Lung (tissue), 12 donors: ENCODE results near the gene GPS1. TPM values are rescaled to one million over a fixed set of nuclear protein-coding genes. Genes with fewer than 3 reads are reported as not detected.

Experiments
- ATAC-seq: fragments of 200-7000 bp; cut with Tn5 transposase; one replicate; pipeline ENCODE4 v1.9.1; 2020; ENCODE audit warnings: moderate number of reproducible peaks; ENCODE audit not compliant: insufficient read depth, low FRiP score
- DNase-seq, 3 donors: peaks; one replicate each; pipeline ENCODE4 v3.0.0-alpha.2; 2013 to 2017
- H3K27ac ChIP-seq, 2 donors: one replicate each; pipeline ENCODE4 v1.5.1; 2013; ENCODE audit warnings: mild to moderate bottlenecking in 2 of 2, moderate library complexity in 2 of 2, control low read depth in 1 of 2, inconsistent platforms in 1 of 2, low read depth in 1 of 2, low read length in 1 of 2
- H3K27me3 ChIP-seq, 3 donors: one replicate each; pipeline ENCODE4 v1.5.1; 2013; ENCODE audit warnings: low read length in 2 of 3; ENCODE audit not compliant: control insufficient read depth in 3 of 3, insufficient read depth in 3 of 3
- H3K36me3 ChIP-seq, 4 donors: one replicate each; pipeline ENCODE4 v1.5.1; 2013; ENCODE audit warnings: low read length in 4 of 4, mild to moderate bottlenecking in 1 of 4, moderate library complexity in 1 of 4; ENCODE audit not compliant: control insufficient read depth in 4 of 4, insufficient read depth in 4 of 4
- H3K4me1 ChIP-seq, 5 donors: one replicate each; pipeline ENCODE4 v1.5.1; 2013; ENCODE audit warnings: low read length in 5 of 5, mild to moderate bottlenecking in 2 of 5, moderate library complexity in 1 of 5; ENCODE audit not compliant: control insufficient read depth in 5 of 5, insufficient read depth in 5 of 5
- H3K4me3 ChIP-seq: one replicate; pipeline ENCODE4 v1.5.1; 2013; ENCODE audit warnings: mild to moderate bottlenecking, control low read depth, moderate library complexity
- H3K9ac ChIP-seq, 2 donors: one replicate each; pipeline ENCODE4 v1.5.1; 2013; ENCODE audit warnings: low read length in 2 of 2, control low read depth in 1 of 2; ENCODE audit not compliant: insufficient read depth in 1 of 2
- H3K9me3 ChIP-seq, 4 donors: one replicate each; pipeline ENCODE4 v1.5.1; 2013; ENCODE audit warnings: low read length in 3 of 4, mild to moderate bottlenecking in 1 of 4, moderate library complexity in 1 of 4; ENCODE audit not compliant: control insufficient read depth in 4 of 4, insufficient read depth in 3 of 4
- WGBS, 2 donors: extraction: QIAGEN DNeasy Blood & Tissue Kit; methylation state at CpG; one replicate each; pipeline ENCODE4 v1.1.7; 2013; 5-methylcytosine and 5-hydroxymethylcytosine counted together
- polyA plus RNA-seq, 2 donors: library from polyadenylated mRNA; stranded (reverse); fragments of 200-250 nt; gene quantifications; one replicate each; pipeline ENCODE4 v1.2.1, GENCODE V29; 2013
- total RNA-seq, 2 donors: library from RNA; depleted of rRNA in 1 of 2; stranded (reverse); fragments of >200 nt in 1 of 2; gene quantifications; one replicate each; pipeline ENCODE4 v1.2.1, GENCODE V29; 2014 to 2021
- TF ChIP-seq, protein P1 (sequence below): IDR thresholded peaks from 2 replicates; pipeline ENCODE4 v1.5.1; 2012; ENCODE audit warnings: mild to moderate bottlenecking; ENCODE audit errors: control extremely low read depth, extremely low read depth
- donor health status: control.
- donor health status: control.
- donor health status: Bipolar disorder and iron deficiency.
- donor health status: healthy.
- donor health status: DM: yes; HTN: yes; CAD: no.

The GPS1 gene
- total and polyA plus RNA-seq, 4 donors, result 71.0 to 102 (median 89.4) TPM

DNA sequence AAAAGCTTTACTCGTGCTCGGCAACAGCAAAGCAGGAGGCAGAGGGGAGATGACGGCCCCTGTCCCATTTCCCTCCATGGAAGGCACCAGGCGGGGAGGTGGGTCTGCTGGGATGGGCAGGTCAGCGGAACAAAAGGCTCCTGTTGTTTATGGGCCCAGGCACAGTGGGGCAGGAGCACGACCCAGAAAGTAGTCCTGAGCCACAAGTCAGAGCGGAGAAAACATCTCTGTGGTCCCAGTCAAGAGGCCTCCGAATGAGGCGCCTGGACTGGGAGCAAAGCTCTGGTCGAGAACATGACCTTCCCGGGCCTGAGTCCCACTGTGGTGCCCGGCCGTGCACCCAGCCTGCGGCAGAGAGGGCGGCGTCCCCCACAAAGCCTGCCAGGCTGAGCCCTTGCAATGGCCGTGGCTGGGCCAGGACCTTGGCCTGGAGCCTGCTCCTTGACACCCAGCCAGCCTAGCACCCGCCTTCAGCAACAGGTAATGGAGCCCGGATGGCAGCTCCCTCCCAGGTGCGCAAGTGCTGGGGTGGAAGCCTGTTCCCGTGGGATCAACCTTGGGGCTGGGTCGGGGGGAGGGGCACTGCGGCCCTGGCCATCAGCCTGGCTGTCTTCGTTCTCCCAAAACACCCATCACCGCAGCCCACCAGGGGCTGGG lies 3.7 kb upstream of the GPS1 start:
- no peak overlapping the region for H3K27ac ChIP-seq
- DNase-seq (no peak), ATAC-seq (no peak)
- H3K4me1 ChIP-seq, result peaks cover 0 to 20% (median 8%) of the 10 kb centered on the region in 5 donors
- WGBS, 2 donors, result 93 to 96% methylated on average over 25 of the region's 25 CpGs
- TF ChIP-seq, protein P1, sequence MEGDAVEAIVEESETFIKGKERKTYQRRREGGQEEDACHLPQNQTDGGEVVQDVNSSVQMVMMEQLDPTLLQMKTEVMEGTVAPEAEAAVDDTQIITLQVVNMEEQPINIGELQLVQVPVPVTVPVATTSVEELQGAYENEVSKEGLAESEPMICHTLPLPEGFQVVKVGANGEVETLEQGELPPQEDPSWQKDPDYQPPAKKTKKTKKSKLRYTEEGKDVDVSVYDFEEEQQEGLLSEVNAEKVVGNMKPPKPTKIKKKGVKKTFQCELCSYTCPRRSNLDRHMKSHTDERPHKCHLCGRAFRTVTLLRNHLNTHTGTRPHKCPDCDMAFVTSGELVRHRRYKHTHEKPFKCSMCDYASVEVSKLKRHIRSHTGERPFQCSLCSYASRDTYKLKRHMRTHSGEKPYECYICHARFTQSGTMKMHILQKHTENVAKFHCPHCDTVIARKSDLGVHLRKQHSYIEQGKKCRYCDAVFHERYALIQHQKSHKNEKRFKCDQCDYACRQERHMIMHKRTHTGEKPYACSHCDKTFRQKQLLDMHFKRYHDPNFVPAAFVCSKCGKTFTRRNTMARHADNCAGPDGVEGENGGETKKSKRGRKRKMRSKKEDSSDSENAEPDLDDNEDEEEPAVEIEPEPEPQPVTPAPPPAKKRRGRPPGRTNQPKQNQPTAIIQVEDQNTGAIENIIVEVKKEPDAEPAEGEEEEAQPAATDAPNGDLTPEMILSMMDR, result no peak
- H3K36me3 ChIP-seq, result peaks cover 0 to 25% (median 4%) of the 10 kb centered on the region in 4 donors
- H3K4me3 ChIP-seq, result no peak overlapping the region
- H3K9me3 ChIP-seq, result no peaks in the 10 kb centered on the region
- H3K9ac ChIP-seq, result no peak overlapping the region
- H3K27me3 ChIP-seq, result no peaks in the 10 kb centered on the region

DNA sequence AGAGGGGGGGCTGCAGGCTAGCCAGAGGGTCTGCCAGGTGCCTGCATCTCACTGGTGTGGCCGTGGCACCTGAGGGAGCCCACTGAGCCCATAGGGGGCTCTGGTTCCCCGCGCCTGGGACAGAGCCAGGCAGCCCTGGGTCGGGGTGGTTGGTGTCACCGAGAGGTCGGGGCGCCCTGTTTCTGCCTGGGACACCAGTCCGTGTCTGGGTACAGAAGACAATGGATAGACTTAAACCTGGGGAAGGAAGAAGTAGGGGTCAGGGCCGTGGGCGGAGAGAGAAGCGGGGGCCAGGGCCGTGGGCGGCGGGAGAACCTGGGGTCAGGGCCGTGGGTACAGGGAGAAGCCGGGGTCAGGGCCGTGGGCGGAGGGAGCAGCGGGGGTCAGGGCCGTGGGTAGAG lies 3.1 kb upstream of the GPS1 start:
- TF ChIP-seq, protein P1, result no peak
- Histone ChIP-seq H3K9me3 (no peaks in the 10 kb centered on the region), H3K9ac (no peak overlapping the region), H3K4me3 (no peak overlapping the region), H3K27me3 (no peaks in the 10 kb centered on the region), H3K27ac (no peak overlapping the region), H3K36me3 (peaks cover 0 to 27% (median 4%) of the 10 kb centered on the region in 4 donors), H3K4me1 (peaks cover 0 to 24% (median 8%) of the 10 kb centered on the region in 5 donors)
- ATAC-seq, result no peak
- WGBS, 2 donors, result 89 to 93% methylated on average over 20 of the region's 20 CpGs
- DNase-seq, result no peak

DNA sequence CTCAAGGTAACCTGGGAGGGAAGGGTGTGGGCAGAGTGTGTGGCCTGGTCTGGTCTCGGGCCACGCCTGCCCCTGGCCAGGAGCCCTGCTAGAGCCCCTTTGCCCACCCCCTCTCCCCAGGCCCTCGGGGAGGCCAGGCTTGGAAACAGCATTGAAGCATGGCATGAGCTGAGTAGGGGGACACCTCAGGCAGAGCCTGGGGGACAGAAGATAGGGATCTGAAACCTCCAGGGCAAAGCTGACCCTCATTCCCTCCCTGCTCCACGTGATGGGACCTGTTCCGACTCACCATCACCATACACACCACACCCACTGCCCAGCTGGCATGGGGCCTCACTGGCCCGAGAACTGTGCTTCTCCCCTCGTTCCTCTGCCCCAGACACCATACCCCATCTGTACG lies 2.6 kb upstream of the GPS1 start:
- Histone ChIP-seq H3K9me3 (no peaks in the 10 kb centered on the region), H3K4me1 (peaks cover 0 to 24% (median 8%) of the 10 kb centered on the region in 5 donors), H3K36me3 (peaks cover 0 to 32% (median 4%) of the 10 kb centered on the region in 4 donors), H3K27ac (no peak overlapping the region), H3K9ac (no peak overlapping the region), H3K27me3 (no peaks in the 10 kb centered on the region), H3K4me3 (no peak overlapping the region)
- WGBS, 2 donors, result 90 to 92% methylated on average over 8 of the region's 8 CpGs
- TF ChIP-seq, protein P1, result no peak
- DNase-seq (no peak), ATAC-seq (no peak)

DNA sequence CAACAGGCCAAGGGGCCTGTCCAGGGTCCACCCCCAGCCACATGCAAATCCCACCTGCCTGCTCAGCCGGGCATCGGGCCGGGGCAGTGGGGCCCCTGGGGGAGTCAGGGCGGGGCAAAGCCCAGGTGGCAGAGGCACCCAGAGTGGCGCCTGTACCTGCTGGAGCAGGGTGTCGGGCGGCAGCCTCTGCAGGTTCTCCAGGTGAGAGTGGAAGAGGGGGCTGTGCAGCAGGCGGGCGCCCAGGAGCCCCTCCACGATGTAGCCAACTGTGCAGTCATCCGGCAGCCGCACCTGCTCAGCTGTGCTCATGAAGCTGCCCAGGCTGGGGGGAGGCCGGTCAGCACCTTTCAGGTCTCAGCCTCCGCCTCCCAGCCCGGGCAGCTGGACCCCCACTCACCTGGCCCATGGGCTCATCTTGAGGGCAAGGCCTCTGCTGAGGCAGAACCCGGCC lies 2.2 kb upstream of the GPS1 start:
- Histone ChIP-seq H3K36me3 (peaks cover 0 to 36% (median 4%) of the 10 kb centered on the region in 4 donors), H3K27ac (no peak overlapping the region), H3K4me3 (no peak overlapping the region), H3K27me3 (no peaks in the 10 kb centered on the region), H3K9me3 (no peaks in the 10 kb centered on the region), H3K4me1 (peaks cover 0 to 24% (median 8%) of the 10 kb centered on the region in 5 donors), H3K9ac (no peak overlapping the region)
- ATAC-seq, result no peak
- DNase-seq, result no peak
- TF ChIP-seq, protein P1, result no peak
- WGBS, 2 donors, result 95 to 99% methylated on average over 13 to 16 of the region's 16 CpGs
